Heart left ventricle (tissue), 16 donors: ENCODE results near the gene RGL2. TPM values are rescaled to one million over a fixed set of nuclear protein-coding genes. Genes with fewer than 3 reads are reported as not detected.
"Not testable (repeated sequence)": the region's sequence is repeated elsewhere in the genome, so short reads cannot be mapped to it uniquely, and the experiment has no call there.

ENCODE experiments used
- ATAC-seq, 4 donors: fragments of 200-7000 bp; cut with Tn5 transposase; one replicate each; pipeline ENCODE4 v1.9.1; 2020 to 2022; ENCODE audit warnings: moderate library complexity in 4 of 4, mild to moderate bottlenecking in 3 of 4, moderate number of reproducible peaks in 1 of 4
- DNase-seq, 5 donors: peaks; one replicate each; pipeline ENCODE4 v3.0.0-alpha.2; 2020
- H3K27ac ChIP-seq, 12 donors: fragments of 200-600 bp; sonication (generic) in 4 of 12; one replicate each; pipeline versions ENCODE4 v1.5.0 to v1.8.0; 2016 to 2022; ENCODE audit warnings: mild to moderate bottlenecking in 2 of 12
- H3K27me3 ChIP-seq, 9 donors: fragments of 200-600 bp; sonication (generic) in 2 of 9; one replicate each; pipeline versions ENCODE4 v1.5.1 to v1.8.0; 2016 to 2022; ENCODE audit warnings: mild to moderate bottlenecking in 3 of 9
- H3K36me3 ChIP-seq, 9 donors: fragments of 200-600 bp; sonication (generic) in 2 of 9; one replicate each; pipeline versions ENCODE4 v1.5.0 to v1.8.0; 2018 to 2022; ENCODE audit warnings: mild to moderate bottlenecking in 2 of 9
- H3K4me1 ChIP-seq, 12 donors: fragments of 200-600 bp; sonication (generic) in 4 of 12; one replicate each; pipeline versions ENCODE4 v1.5.0 to v1.8.0; 2016 to 2022; ENCODE audit warnings: mild to moderate bottlenecking in 3 of 12
- H3K4me3 ChIP-seq, 12 donors: fragments of 200-600 bp; sonication (generic) in 4 of 12; one replicate each; pipeline versions ENCODE4 v1.5.0 to v1.8.0; 2017 to 2022; ENCODE audit warnings: mild to moderate bottlenecking in 9 of 12, moderate library complexity in 4 of 12
- H3K9me3 ChIP-seq, 12 donors: fragments of 200-600 bp; sonication (generic) in 4 of 12; one replicate each; pipeline versions ENCODE4 v1.5.0 to v1.8.0; 2016 to 2022; ENCODE audit warnings: mild to moderate bottlenecking in 1 of 12
- CTCF ChIP-seq, 12 donors: fragments of 200-600 bp; sonication (generic) in 4 of 12; IDR thresholded peaks; one replicate each; pipeline versions ENCODE4 v1.5.0 to v1.8.0; 2018 to 2022; ENCODE audit warnings: antibody characterized with exemption in 12 of 12, mild to moderate bottlenecking in 5 of 12
- POLR2A ChIP-seq, 2 donors: fragments of 450-650 bp; IDR thresholded peaks; one replicate each; pipeline ENCODE4 v1.6.1; 2017; ENCODE audit warnings: antibody characterized with exemption in 2 of 2, mild to moderate bottlenecking in 2 of 2, moderate library complexity in 2 of 2
- WGBS, 4 donors: extraction: QIAGEN DNeasy Blood & Tissue Kit in 2 of 4; methylation state at CpG; one replicate each; pipeline versions ENCODE4 v1.1.5 to v1.1.7; 2013 to 2018; 5-methylcytosine and 5-hydroxymethylcytosine counted together
- intact Hi-C, 10 donors: fragments of 100-400 bp; cut with DNase I; formaldehyde crosslinking; loops; one replicate each; pipeline versions ENCODE4 v1.11.1 to v1.14.2; 2022
- polyA plus RNA-seq, 2 donors: library from polyadenylated mRNA; stranded (reverse); fragments of 200-250 nt; gene quantifications; one replicate each; pipeline ENCODE4 v1.2.3, GENCODE V29; 2013
- total RNA-seq, 9 donors: library from RNA; depleted of rRNA in 2 of 9; stranded (reverse); fragments of >200 nt in 2 of 9; fragmentation: NEBNext Ultra II Directional in 3 of 9; extraction: Animal tissue kit (Norgen Biotek cat#: 25700) in 3 of 9; gene quantifications; one replicate each; pipeline versions ENCODE4 v1.1.0 to v1.2.4, GENCODE V29; 2016 to 2023
- donor health status: ischemic (EF 13 %, LVEDD 7.1; RV severe dilation, severe dysfunction).
- donor health status: healthy with polysubstance abuse.
- donor health status: DM: no; HTN: yes; CAD: no.
- donor health status: DM: no; HTN: no; CAD: no.
- donor health status: ischemic (EF 25% LVEDD 6.9; RV normal size, moderate dysfunction).
- donor health status: ischemic (EF 25% LVEDD 5.7; RV mildly dilated, moderate dysfunction).
- donor health status: healthy.
- donor health status: DM: yes; HTN: yes; CAD: no.
- donor health status: ischemic (EF 35%, LVEDD 5.7; RV mildly dilated, moderate dysfunction).
- donor health status: nonischemic (EF 11% LVEDD 7.7; RV severe dilation, severe dysfunction).
- donor health status: DM: yes; HTN: yes; CAD: no.
- donor health status: PGD.
- donor health status: ischemic (EF 29% LVEDD 5.4; RV normal size, mild dysfunction).
- donor health status: nonischemic (EF 23%, LVEDD 6.1; RV moderate dilation, normal function).

RGL2 gene
- total and polyA plus RNA-seq, 11 donors = 34.9 to 67.8 (median 48.4) TPM

DNA sequence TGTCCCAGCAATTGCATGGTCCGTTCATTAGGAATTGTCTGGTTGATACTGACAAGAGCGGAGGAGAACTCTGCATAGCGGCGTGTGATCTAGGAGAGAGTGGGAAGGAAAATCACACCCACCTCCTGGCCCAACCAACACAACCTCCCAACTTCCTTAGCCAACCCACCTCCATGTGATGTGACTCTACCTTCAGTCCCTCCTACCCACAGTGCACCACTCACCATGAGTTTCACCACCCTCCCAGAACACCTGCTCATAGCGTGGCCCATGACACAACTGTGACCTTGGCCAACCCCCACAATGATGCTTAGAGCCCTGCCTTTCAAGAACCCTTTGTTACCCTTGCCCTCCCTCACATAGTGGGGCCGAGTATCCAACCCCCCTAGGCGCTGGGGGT is 34.7 kb downstream of the RGL2 start:
- no peak for DNase-seq
- peak in 2 of 4 donors; percentile 14 to 16 for ATAC-seq
- H3K4me3 ChIP-seq = no peak overlapping the region
- TF ChIP-seq POLR2A (IDR thresholded peaks at IDR 0.05) (no peak), CTCF (IDR thresholded peaks at IDR 0.05) (no peak)
- H3K4me1 ChIP-seq = no peaks in the 10 kb centered on the region
- no peaks in the 10 kb centered on the region for H3K9me3 ChIP-seq
- no peak overlapping the region for H3K27ac ChIP-seq
- 85 to 94% (median 87%) methylated on average over 7 of the region's 7 CpGs for WGBS, 4 donors
- intact Hi-C loops = no loop called here
- no peaks in the 10 kb centered on the region for H3K27me3 ChIP-seq
- H3K36me3 ChIP-seq = peaks cover 0 to 99% (median 93%) of the 10 kb centered on the region in 9 donors

DNA sequence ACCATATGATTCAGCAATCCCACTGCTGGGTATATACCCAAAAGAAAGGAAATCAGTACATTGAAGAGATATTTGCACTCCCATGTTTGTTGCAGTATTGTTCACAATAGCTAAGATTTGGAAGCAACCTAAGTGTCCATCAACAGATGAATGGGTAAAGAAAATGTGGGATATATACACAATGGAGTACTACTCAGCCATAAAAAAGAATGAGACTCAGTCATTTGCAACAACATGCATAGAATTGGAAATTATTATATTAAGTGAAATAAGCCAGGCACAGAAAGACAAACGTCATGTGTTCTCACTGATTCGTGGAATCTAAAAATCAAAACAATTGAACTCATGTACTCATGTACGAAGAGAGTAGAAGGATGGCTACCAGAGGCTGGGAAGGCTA is 36.3 kb downstream of the RGL2 start:
- H3K4me3 ChIP-seq, H3K4me1 ChIP-seq, DNase-seq, intact Hi-C loops, H3K27ac ChIP-seq, H3K27me3 ChIP-seq, H3K9me3 ChIP-seq, ATAC-seq: not testable (repeated sequence)
- 94 to 97% (median 96%) methylated on average over 3 of the region's 3 CpGs for WGBS, 4 donors
- peaks cover 0 to 95% (median 86%) of the 10 kb centered on the region in 9 donors for H3K36me3 ChIP-seq

DNA sequence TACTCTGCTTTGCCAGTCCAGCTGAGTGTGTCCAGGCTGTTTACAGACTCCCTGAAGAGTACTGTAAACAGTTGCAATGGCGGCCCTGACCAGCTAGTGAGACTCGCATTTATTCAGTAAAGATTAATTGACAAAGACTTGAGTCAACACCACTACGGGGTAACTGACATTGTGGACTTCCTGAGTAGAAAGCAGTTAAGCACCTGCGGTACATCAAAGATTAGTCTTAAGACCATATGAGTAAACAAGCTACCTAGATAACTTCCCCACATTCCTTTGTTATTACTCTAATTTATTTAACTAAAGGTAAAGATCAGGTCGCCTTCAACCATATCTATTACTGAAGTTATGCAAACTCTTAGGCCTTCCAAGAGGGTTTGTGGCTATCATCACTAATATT is 39.7 kb downstream of the RGL2 start:
- Histone ChIP-seq H3K9me3 (peaks cover 0 to 3% (median 0%) of the 10 kb centered on the region in 12 donors), H3K4me1 (no peaks in the 10 kb centered on the region), H3K4me3 (no peak overlapping the region), H3K36me3 (peaks cover 0 to 87% (median 63%) of the 10 kb centered on the region in 9 donors), H3K27ac (no peak overlapping the region), H3K27me3 (no peaks in the 10 kb centered on the region)
- intact Hi-C loops = no loop called here
- no peak for TF ChIP-seq CTCF (IDR thresholded peaks at IDR 0.05)
- TF ChIP-seq POLR2A (IDR thresholded peaks at IDR 0.05) = no peak
- no peak for ATAC-seq
- no peak for DNase-seq
- 92 to 96% (median 95%) methylated on average over 5 of the region's 5 CpGs for WGBS, 4 donors

- no peak overlapping the region for H3K4me3 ChIP-seq
- no peak for TF ChIP-seq CTCF (IDR thresholded peaks at IDR 0.05)
- TF ChIP-seq POLR2A (IDR thresholded peaks at IDR 0.05) = no peak
- intact Hi-C loops = no loop called here
- H3K36me3 ChIP-seq = peaks cover 0 to 75% (median 29%) of the 10 kb centered on the region in 9 donors
- WGBS, 4 donors = 94 to 95% (median 94%) methylated on average over 4 of the region's 4 CpGs
- H3K27me3 ChIP-seq = no peaks in the 10 kb centered on the region
- H3K9me3 ChIP-seq = peaks cover 0 to 3% (median 0%) of the 10 kb centered on the region in 12 donors
- no peak overlapping the region for H3K27ac ChIP-seq
- ATAC-seq (no peak), DNase-seq (no peak)
- peaks cover 0 to 18% (median 10%) of the 10 kb centered on the region in 12 donors for H3K4me1 ChIP-seq
Measured at GRCh38 chr6:33254591-33254990, 44.2 kb downstream of the RGL2 start.

GRCh38 chr6:33252759-33253158 is 46.0 kb downstream of the RGL2 start:
- no peak overlapping the region for H3K27ac ChIP-seq
- ATAC-seq (no peak), DNase-seq (no peak)
- peaks cover 0 to 3% (median 0%) of the 10 kb centered on the region in 12 donors for H3K9me3 ChIP-seq
- H3K36me3 ChIP-seq = peaks cover 0 to 61% (median 18%) of the 10 kb centered on the region in 9 donors
- H3K27me3 ChIP-seq = no peaks in the 10 kb centered on the region
- intact Hi-C loops = no loop called here
- peaks cover 0 to 29% (median 20%) of the 10 kb centered on the region in 12 donors for H3K4me1 ChIP-seq
- no peak overlapping the region for H3K4me3 ChIP-seq
- TF ChIP-seq POLR2A (IDR thresholded peaks at IDR 0.05) (no peak), CTCF (IDR thresholded peaks at IDR 0.05) (no peak)
